HepG2 (cell line): ENCODE results near the gene ADAMTS17.

Experiments used
- EZH2 ChIP-seq: conservative IDR thresholded peaks from 2 replicates; pipeline ENCODE4 v1.6.1; 2012; ENCODE audit warnings: mild to moderate bottlenecking, low read depth, low read length, moderate library complexity
- NR3C1 ChIP-seq: sonication (generic); formaldehyde crosslinking; IDR thresholded peaks from 2 replicates; pipeline ENCODE4 v1.4.0; 2020; ENCODE audit warnings: missing genetic modification reagents
- POLR2A ChIP-seq, 2 experiments: IDR thresholded peaks; 2 replicates each; pipeline ENCODE4 v1.6.1; 2011; ENCODE audit warnings: low read depth in 2 of 2, low read length in 2 of 2, mild to moderate bottlenecking in 1 of 2, moderate library complexity in 1 of 2; ENCODE audit not compliant: insufficient read depth in 1 of 2
- ZNF20 ChIP-seq: sonication (generic); formaldehyde crosslinking; IDR thresholded peaks from 2 replicates; pipeline ENCODE4 v1.4.0; 2020; ENCODE audit warnings: mild to moderate bottlenecking, moderate library complexity, missing genetic modification reagents

GRCh38 chr15:99923711-99924110 lies 418.1 kb downstream of the ADAMTS17 start:
- TF ChIP-seq POLR2A (IDR thresholded peaks at IDR 0.05; ENCODE audit: insufficient read depth in 1 of 2, low read depth in 2 of 2, low read length in 2 of 2): no peak
- TF ChIP-seq EZH2: no peak
- no peak for TF ChIP-seq NR3C1 (CRISPR knock-in tag)
- no peak for TF ChIP-seq ZNF20
